Endothelial cell (in vitro differentiated cells): ENCODE results near the gene LCN6. TPM values are rescaled to one million over a fixed set of nuclear protein-coding genes. Genes with fewer than 3 reads are reported as not detected.

Experiments used
- DNase-seq: peaks from one replicate; pipeline ENCODE4 v3.0.0; 2021; ENCODE audit warnings: low spot score
- H3K27ac Mint-ChIP-seq: one replicate; pipeline ENCODE4 v1.8.0; 2021; ENCODE audit warnings: mixed read lengths, inconsistent platforms; ENCODE audit not compliant: unreplicated experiment
- H3K27me3 Mint-ChIP-seq: one replicate; pipeline ENCODE4 v1.8.0; 2021; ENCODE audit warnings: mild to moderate bottlenecking, moderate library complexity, mixed read lengths, inconsistent platforms; ENCODE audit not compliant: unreplicated experiment
- H3K36me3 Mint-ChIP-seq: one replicate; pipeline ENCODE4 v1.8.0; 2021; ENCODE audit warnings: mild to moderate bottlenecking, low read depth, mixed read lengths, inconsistent platforms; ENCODE audit not compliant: unreplicated experiment
- H3K4me1 Mint-ChIP-seq: one replicate; pipeline ENCODE4 v1.8.0; 2021; ENCODE audit warnings: mild to moderate bottlenecking, mixed read lengths, inconsistent platforms; ENCODE audit not compliant: unreplicated experiment
- H3K4me3 Mint-ChIP-seq: one replicate; pipeline ENCODE4 v1.8.0; 2021; ENCODE audit warnings: mild to moderate bottlenecking, mixed read lengths, inconsistent platforms; ENCODE audit not compliant: unreplicated experiment
- H3K9me3 Mint-ChIP-seq: one replicate; pipeline ENCODE4 v1.8.0; 2021; ENCODE audit warnings: mixed read lengths, inconsistent platforms; ENCODE audit not compliant: unreplicated experiment
- total RNA-seq: library from RNA; stranded (reverse); fragmentation: NEBNext Ultra II Directional; extraction: Animal tissue kit (Norgen Biotek cat#: 25700); gene quantifications from one replicate; pipeline ENCODE4 v1.2.1, GENCODE V29; 2021; ENCODE audit not compliant: unreplicated experiment
- TF ChIP-seq, protein P1 (sequence below): fragments of 200-600 bp; sonication (generic); IDR thresholded peaks from one replicate; pipeline ENCODE4 v1.5.0; 2021; ENCODE audit warnings: antibody characterized with exemption; ENCODE audit not compliant: unreplicated experiment

Gene LCN6
- total RNA-seq, 1 donor from 2014 or later, result not detected

DNA sequence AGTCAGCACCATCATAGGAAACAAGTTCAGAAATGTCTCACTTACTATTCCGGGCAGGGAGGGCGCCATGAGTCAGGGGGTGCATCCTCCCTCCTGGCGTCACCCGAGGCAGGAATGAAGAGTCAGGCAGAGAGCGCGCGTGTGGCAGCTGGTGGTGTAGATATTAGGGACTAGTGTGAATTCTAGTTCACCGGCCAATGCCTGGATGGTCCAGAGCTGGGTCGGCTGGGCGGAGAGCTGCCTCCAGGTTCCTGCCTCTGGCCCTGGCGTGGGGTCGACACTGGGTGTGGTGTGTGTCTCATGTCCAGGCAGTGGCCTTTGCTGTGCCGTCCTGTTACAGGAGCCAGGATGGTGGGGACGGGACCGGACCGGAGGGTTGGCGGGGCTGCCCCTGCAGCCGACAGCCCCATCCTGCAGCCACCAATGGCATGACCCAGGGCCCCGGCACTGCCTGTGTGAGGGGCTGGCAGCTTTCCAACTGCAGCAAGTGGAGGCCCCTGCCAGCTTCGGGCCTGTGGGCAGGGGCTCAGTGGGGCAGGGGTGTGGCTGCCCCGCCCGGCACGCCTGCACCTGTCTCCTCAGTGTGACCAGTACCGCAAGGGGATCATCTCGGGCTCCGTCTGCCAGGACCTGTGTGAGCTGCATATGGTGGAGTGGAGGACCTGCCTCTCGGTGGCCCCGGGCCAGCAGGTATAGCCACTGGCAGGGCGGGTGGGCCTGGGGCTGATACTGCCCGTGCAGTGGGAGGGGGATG lies 26.8 kb downstream of the LCN6 start:
- Mint-ChIP-seq H3K36me3 (peaks cover 29% of the 10 kb centered on the region), H3K27ac (peak overlapping the region; percentile 89), H3K4me3 (peak overlapping the region; percentile 77), H3K9me3 (no peaks in the 10 kb centered on the region), H3K27me3 (peaks cover 25% of the 10 kb centered on the region), H3K4me1 (peaks cover 18% of the 10 kb centered on the region)
- DNase-seq, result no peak
- TF ChIP-seq, protein P1, sequence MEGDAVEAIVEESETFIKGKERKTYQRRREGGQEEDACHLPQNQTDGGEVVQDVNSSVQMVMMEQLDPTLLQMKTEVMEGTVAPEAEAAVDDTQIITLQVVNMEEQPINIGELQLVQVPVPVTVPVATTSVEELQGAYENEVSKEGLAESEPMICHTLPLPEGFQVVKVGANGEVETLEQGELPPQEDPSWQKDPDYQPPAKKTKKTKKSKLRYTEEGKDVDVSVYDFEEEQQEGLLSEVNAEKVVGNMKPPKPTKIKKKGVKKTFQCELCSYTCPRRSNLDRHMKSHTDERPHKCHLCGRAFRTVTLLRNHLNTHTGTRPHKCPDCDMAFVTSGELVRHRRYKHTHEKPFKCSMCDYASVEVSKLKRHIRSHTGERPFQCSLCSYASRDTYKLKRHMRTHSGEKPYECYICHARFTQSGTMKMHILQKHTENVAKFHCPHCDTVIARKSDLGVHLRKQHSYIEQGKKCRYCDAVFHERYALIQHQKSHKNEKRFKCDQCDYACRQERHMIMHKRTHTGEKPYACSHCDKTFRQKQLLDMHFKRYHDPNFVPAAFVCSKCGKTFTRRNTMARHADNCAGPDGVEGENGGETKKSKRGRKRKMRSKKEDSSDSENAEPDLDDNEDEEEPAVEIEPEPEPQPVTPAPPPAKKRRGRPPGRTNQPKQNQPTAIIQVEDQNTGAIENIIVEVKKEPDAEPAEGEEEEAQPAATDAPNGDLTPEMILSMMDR, result no peak

DNA sequence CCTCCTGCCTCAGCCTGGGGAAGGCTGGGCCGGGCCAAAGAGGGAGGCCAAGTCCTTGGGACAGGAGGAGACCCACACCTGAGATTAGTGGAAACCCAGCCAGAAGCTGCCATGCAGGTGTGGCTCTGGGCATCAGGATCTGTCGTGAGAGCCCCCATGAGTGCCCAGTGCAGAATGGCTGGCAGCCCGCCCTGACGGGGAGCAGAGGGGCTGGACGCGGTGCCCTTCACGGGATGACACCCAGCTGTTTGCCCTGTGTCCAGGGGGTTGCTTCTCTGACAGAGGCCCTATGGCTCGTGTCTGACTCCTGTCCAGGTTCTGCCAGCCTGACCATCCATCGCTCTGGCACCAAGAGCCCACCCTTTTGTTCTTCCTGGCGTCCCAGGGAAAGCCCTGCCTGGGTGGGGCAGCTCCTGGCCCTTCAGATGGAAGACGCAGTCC lies 27.4 kb downstream of the LCN6 start:
- Mint-ChIP-seq H3K9me3 (no peaks in the 10 kb centered on the region), H3K36me3 (peaks cover 26% of the 10 kb centered on the region), H3K4me3 (peak overlapping the region; percentile 77), H3K27ac (peak overlapping the region; percentile 89), H3K27me3 (peaks cover 22% of the 10 kb centered on the region), H3K4me1 (peaks cover 14% of the 10 kb centered on the region)
- TF ChIP-seq, protein P1, result no peak
- DNase-seq, result no peak

DNA sequence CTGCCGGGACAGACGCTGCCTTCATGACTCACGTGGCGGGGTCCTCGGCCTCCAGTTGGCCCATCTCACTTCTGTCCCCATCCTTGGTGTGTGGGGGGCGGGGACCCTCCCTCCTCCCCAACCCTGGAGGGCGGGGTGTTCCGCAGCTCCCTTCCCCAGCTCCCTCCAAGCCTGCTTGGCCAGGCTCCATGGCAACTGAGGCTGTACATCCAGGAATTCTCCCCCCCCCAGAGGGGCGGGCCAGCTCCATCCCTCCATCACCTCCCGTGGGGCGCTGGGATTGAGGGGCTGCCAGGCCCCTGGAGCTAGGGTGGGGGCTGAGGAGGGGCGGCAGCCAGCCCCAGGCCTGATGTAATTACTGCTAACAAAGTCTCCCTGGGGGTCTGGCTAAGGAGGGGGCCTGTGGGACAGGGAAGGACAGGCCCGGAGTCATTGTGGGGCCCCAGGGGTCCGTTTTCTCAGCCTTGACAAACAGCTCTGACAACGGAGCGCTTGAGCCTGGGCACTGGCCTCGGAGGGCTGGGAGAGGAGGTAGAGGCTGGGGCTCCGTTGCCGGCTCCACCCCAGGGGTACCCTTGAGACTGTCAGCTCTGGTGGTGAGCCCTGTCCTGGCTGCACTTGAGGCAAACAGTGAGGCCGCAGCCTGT lies 28.0 kb downstream of the LCN6 start:
- no peak for DNase-seq

DNA sequence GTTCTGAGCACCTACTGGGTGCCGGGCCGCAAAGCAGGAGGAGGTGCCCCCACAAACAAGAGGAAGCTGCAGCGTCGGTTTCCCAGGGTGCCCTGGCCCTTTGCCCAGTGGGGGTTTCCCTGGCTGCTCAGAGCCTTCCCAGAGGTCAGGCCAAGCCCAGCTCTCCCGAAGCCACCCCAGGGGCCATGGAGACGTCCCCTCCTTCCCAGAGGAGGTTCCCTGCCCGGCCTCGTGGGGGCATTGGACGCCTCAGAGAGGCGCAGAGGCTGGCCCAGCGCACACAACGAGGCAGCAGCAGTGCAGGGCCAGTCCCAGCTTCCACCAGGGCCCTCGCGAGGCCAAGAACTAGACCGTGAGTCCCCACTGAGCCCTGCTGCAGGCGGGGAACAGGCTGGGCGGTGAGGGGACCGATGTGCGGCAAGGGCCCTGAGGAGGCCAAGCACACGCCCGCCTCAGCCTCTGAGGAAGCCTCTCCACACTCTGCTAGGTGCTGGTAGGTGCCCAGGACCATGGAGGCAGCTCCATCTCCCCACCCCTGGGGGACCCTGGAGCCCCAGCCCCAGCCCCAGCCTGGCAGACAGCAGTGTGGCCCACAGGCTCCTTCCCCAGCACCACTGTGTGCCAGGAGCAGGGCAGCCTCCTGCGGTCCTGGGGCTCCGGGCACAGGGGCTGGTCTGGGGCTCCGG lies 29.0 kb downstream of the LCN6 start:
- Mint-ChIP-seq H3K4me3 (no peak overlapping the region), H3K4me1 (peaks cover 13% of the 10 kb centered on the region), H3K27me3 (peaks cover 19% of the 10 kb centered on the region), H3K27ac (no peak overlapping the region), H3K9me3 (no peaks in the 10 kb centered on the region), H3K36me3 (peaks cover 27% of the 10 kb centered on the region)
- TF ChIP-seq, protein P1, result no peak
- DNase-seq, result no peak

More for the DNA sequence above, 28.0 kb downstream of the LCN6 start:
- Mint-ChIP-seq H3K27me3 (peaks cover 22% of the 10 kb centered on the region), H3K9me3 (no peaks in the 10 kb centered on the region), H3K4me1 (peaks cover 15% of the 10 kb centered on the region), H3K4me3 (peak overlapping the region; percentile 47), H3K27ac (peak overlapping the region; percentile 74), H3K36me3 (peaks cover 30% of the 10 kb centered on the region)
- TF ChIP-seq, protein P1, result no peak
